HCT116 (cell line): ENCODE results near the gene SLC25A31.

Experiments
- CEBPB ChIP-seq: IDR thresholded peaks from 2 replicates; pipeline ENCODE4 v1.6.1; 2012; ENCODE audit warnings: low read depth
- CTCF ChIP-seq, 3 experiments: fragments of 200-600 bp in 1 of 3; sonication (generic) in 1 of 3; IDR thresholded peaks in 2 of 3; conservative IDR thresholded peaks in 1 of 3; 2 replicates each; pipeline ENCODE4 v1.5.1; 2012 to 2017; ENCODE audit warnings: low read depth in 2 of 3, low read length in 2 of 3, antibody characterized with exemption in 1 of 3, borderline replicate concordance in 1 of 3, control low read depth in 1 of 3, mild to moderate bottlenecking in 1 of 3, mixed read lengths in 1 of 3, mixed run types in 1 of 3, moderate library complexity in 1 of 3; ENCODE audit not compliant: insufficient read depth in 1 of 3
- EGR1 ChIP-seq: IDR thresholded peaks from 2 replicates; pipeline ENCODE4 v1.6.1; 2012; ENCODE audit warnings: low read depth
- EZH2 ChIP-seq: fragments of 200-600 bp; sonication (generic); IDR thresholded peaks from 2 replicates; pipeline ENCODE4 v1.6.1; 2017; ENCODE audit warnings: antibody characterized with exemption, mixed run types
- POLR2A ChIP-seq: IDR thresholded peaks from 2 replicates; pipeline ENCODE4 v1.7.0; 2011; ENCODE audit warnings: borderline replicate concordance; ENCODE audit not compliant: insufficient read depth, insufficient read length; ENCODE audit errors: extremely low read depth
- RAD21 ChIP-seq: IDR thresholded peaks from 2 replicates; pipeline ENCODE4 v1.6.1; 2012; ENCODE audit warnings: low read depth, mild to moderate bottlenecking
- REST ChIP-seq: IDR thresholded peaks from 2 replicates; pipeline ENCODE4 v1.6.1; 2012; ENCODE audit warnings: low read depth
- ZNF274 ChIP-seq: fragments of 200-500 bp; sonication (Bioruptor generic); IDR thresholded peaks from 2 replicates; pipeline ENCODE4 v1.6.1; 2014; ENCODE audit warnings: mild to moderate bottlenecking, low read depth, low read length, inconsistent platforms

GRCh38 chr4:127783026-127783769 lies 53.0 kb downstream of the SLC25A31 start:
- no peak; a peak in 1 of 6 replicates for TF ChIP-seq CTCF (IDR thresholded peaks at IDR 0.05 in 2 of 3, conservative IDR thresholded peaks at IDR 0.05 in 1 of 3; ENCODE audit: borderline replicate concordance in 1 of 3, insufficient read depth in 1 of 3, low read depth in 2 of 3, low read length in 2 of 3)
- TF ChIP-seq REST, result no peak
- no peak for TF ChIP-seq EZH2
- no peak for TF ChIP-seq RAD21
- TF ChIP-seq EGR1, result no peak
- TF ChIP-seq CEBPB, result no peak
- no peak for TF ChIP-seq ZNF274
- TF ChIP-seq POLR2A, result no peak
